Fibroblast of skin of abdomen (primary cell): Measurements from ENCODE around the gene PCDHGC5.

ENCODE experiments used
- DNase-seq: peaks from one replicate; pipeline ENCODE4 v3.0.0-alpha.2; 2013

The PCDHGC5 gene

GRCh38 chr5:141533897-141534296, 45.0 kb downstream of the PCDHGC5 start:
- no peak for DNase-seq

- no peak for DNase-seq
Observed at GRCh38 chr5:141534492-141535213, 45.8 kb downstream of the PCDHGC5 start.
